GM21576 (cell line): ENCODE results near the gene ADGRA1.

Source experiments
- ATAC-seq: cut with Tn5 transposase; IDR thresholded peaks from one replicate; pipeline ENCODE4 v1.9.1; 2021; ENCODE audit warnings: mild to moderate bottlenecking, moderate library complexity; ENCODE audit not compliant: unreplicated experiment

ADGRA1 gene

GRCh38 chr10:133056001-133056400 is 31.7 kb upstream of the ADGRA1 start:
- no peak for ATAC-seq

GRCh38 chr10:133056651-133057178 is 31.0 kb upstream of the ADGRA1 start:
- no peak for ATAC-seq

GRCh38 chr10:133058331-133059092 is 29.2 kb upstream of the ADGRA1 start:
- ATAC-seq: no peak

- no peak for ATAC-seq
Measured at GRCh38 chr10:133059093-133059470, 28.6 kb upstream of the ADGRA1 start.

- no peak for ATAC-seq
Measured at GRCh38 chr10:133059571-133059970, 28.2 kb upstream of the ADGRA1 start.

- no peak for ATAC-seq
Measured at GRCh38 chr10:133060022-133060421, 27.7 kb upstream of the ADGRA1 start.

- no peak for ATAC-seq
Measured at GRCh38 chr10:133060466-133060865, 27.3 kb upstream of the ADGRA1 start.

GRCh38 chr10:133060881-133061280 is 26.8 kb upstream of the ADGRA1 start:
- ATAC-seq: no peak

GRCh38 chr10:133061296-133062038 is 26.3 kb upstream of the ADGRA1 start:
- no peak for ATAC-seq

GRCh38 chr10:133062085-133062484 is 25.6 kb upstream of the ADGRA1 start:
- ATAC-seq: no peak

- ATAC-seq: no peak
Measured at GRCh38 chr10:133062635-133063034, 25.1 kb upstream of the ADGRA1 start.

GRCh38 chr10:133067149-133068105 is 20.3 kb upstream of the ADGRA1 start:
- ATAC-seq: no peak

GRCh38 chr10:133068111-133069032 is 19.4 kb upstream of the ADGRA1 start:
- ATAC-seq: no peak

- no peak for ATAC-seq
Measured at GRCh38 chr10:133069033-133069525, 18.6 kb upstream of the ADGRA1 start.

- no peak for ATAC-seq
Measured at GRCh38 chr10:133070405-133070804, 17.3 kb upstream of the ADGRA1 start.

GRCh38 chr10:133070810-133071209 is 16.9 kb upstream of the ADGRA1 start:
- ATAC-seq: no peak

GRCh38 chr10:133071733-133072132 is 16.0 kb upstream of the ADGRA1 start:
- no peak for ATAC-seq

GRCh38 chr10:133072196-133072595 is 15.5 kb upstream of the ADGRA1 start:
- no peak for ATAC-seq

- no peak for ATAC-seq
Measured at GRCh38 chr10:133072720-133073390, 14.9 kb upstream of the ADGRA1 start.
